Cardiac septum (tissue), 1 donor: Measurements from ENCODE around the gene RXFP1. TPM values are rescaled to one million over a fixed set of nuclear protein-coding genes. Genes with fewer than 3 reads are reported as not detected.
"Not testable (repeated sequence)": the region's sequence is repeated elsewhere in the genome, so short reads cannot be mapped to it uniquely, and the experiment has no call there.

Source experiments
- DNase-seq: peaks from one replicate; pipeline ENCODE4 v3.0.0-alpha.2; 2020; ENCODE audit warnings: low spot score
- intact Hi-C: fragments of 100-400 bp; cut with DNase I; formaldehyde crosslinking; loops from one replicate; pipeline ENCODE4 v1.14.0; 2022
- total RNA-seq: library from RNA; stranded (reverse); fragmentation: NEBNext Ultra II Directional; extraction: Animal tissue kit (Norgen Biotek cat#: 25700); gene quantifications from one replicate; pipeline ENCODE4 v1.2.1, GENCODE V29; 2021
- donor health status: DM: no; HTN: no; CAD: no.

The RXFP1 gene
- total RNA-seq, 1 donor from 2014 or later, result not detected

DNA sequence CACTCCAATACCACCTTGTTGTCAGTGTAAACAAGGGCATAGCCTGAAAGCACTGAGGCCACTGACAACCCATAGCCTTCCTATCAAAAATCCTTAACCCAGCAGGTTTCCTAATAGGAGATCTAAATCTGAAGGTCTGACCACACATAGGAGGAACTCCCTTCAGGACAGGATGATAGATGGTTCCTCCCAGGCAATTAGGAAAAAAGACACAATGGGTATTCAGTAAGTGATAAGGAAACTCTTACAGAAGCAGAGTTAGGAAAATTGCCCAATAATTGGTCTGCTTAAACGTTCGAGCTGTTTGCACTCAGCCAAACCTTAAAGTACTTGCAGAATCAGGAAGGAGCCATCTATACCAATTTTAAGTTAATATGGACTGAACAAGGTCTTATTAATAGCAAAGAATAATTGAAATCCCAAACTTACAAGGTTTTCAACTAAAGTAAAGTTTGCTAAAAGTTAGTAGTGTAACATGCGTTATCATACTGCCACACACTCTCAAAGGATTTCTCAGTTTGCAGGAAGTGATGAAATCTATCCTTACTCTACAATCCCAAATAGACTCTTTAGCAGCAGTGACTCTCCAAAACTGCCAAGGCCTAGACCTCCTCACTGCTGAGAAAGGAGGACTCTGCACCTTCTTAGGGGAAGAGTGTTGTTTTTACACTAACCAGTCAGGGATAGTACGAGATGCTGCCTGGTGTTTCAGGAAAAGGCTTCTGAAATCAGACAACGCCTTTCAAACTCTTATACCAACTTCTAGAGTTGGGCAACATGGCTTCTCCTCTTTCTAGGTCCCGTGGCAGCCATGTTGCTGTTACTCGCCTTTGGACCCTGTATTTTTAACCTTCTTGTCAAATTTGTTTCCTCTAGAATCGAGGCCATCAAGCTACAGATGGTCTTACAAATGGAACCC is 142.3 kb downstream of the RXFP1 start:
- DNase-seq, intact Hi-C loops: not testable (repeated sequence)

DNA sequence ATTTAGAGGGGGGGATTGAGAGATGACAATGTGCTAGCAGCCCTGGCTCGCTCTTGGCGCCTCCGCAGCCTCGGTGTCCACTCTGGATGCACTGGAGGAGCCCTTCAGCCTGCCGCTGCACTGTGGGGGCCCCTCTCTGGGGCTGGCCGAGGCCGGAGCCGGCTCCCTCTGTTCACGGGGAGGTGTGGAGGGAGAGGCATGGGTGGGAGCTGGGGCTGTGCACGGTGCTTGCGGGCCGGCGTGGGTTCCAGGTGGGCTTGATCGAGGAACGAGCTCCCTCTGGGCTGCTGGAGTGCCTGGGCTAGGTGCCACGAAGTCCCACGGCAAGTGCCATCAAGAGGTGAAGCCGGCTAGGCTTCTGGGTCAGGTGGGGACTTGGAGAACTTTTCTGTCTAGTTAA is 143.1 kb downstream of the RXFP1 start:
- intact Hi-C loops, result loop anchor here (5.0 kb wide), 1 partner anchor 38 kb away; no protein-coding TSS in a partner anchor
- DNase-seq, result no peak

DNA sequence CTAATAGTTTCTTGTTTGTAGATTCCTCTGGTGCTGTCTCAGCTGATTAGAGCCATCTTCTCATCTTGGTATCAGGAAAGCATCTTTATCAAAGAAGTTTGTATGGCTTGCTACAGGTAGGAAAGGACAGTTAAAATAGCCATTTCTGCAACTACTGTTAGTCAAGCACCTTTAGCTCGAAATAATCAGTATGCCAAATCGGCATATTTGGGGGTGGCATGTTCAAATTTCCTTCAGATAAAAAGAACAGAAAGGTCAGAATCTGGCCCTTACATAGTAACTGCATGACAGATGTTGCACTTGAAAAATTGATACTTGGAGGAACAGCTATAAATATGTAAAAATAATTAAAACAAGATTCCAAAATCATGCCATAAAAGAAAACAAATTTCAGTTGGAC is 145.2 kb downstream of the RXFP1 start:
- DNase-seq, result no peak
- intact Hi-C loops, result loop anchor here (5.0 kb wide), 1 partner anchor 40 kb away; no protein-coding TSS in a partner anchor

DNA sequence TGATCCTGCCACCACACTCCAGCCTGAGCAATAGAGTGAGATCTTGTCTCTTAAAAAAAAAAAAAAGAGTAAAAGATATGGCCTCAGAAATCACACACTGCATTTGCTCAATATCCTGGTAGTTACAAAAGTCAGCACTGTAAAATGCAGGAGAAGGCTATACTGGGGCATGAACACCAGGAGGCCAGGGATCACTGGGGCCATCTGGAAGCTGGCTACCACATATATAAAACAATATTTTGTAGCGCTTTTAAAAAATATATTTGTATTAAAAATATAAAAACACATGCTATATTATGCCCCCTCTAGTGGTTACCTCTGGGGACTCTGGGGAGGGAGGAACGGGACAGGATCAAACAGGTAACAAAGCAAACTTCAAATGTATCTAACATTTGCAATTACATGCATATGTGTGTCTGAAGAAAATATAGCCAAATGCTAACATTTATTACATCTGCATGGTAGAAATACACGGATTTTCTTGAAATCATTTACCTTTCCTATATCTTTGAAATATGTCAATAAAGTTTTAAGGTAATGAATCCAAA is 146.0 kb downstream of the RXFP1 start:
- intact Hi-C loops, result loop anchor here (5.0 kb wide), 1 partner anchor 40 kb away; no protein-coding TSS in a partner anchor
- no peak for DNase-seq

DNA sequence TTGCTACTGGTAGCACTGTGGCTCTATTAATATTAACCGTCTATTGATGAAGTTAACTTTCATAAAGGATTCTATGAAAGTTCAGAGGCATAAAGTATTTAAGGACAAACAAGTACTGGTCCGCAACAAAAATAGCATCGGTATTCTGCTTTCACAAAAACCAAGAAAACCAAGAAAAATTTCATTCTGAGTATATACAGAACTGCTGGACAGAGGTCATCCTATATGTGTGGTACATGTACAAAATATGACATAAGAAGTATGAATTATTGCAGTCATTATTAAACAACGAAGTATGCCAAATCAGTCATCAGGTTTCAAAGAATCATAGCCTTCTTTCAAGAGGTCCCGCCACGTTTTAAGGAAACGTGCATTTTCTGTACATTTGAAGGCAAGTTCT is 147.6 kb downstream of the RXFP1 start:
- DNase-seq, result no peak

DNA sequence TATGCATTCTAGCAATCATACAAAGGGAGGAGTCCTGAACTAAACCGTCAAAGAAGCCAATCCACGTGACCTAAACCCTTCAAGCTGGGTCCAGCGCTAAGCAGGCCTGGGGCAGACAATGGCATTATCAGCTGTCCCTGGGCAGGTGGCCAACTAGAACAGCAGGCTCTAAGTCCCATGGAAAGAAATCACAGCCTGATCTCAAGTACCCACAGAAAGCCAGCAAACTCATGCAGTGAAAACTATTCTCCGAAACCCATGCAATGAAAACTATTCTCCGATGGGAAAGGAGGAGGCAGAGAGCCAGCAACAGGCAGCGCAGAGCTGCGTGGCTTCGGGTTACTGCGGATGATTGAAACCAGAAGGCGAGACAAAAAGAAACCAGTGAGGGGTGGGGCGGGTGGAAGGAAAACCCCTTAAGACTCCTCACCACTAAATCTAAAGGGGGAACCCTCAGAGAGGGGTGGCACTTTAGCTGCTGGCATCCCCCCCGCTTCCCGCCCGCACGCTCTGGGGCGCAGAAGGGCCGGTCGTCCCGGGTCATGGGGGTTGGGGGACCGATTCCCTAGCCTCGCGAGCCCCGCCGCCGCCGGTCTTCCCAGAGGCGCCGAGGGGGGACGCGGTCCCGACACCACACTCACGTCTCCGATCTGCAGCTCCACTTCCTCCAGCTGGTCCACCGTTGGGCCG is 149.4 kb downstream of the RXFP1 start:
- intact Hi-C loops, result loop anchor here (5.0 kb wide), 2 partner anchors 51 to 181 kb away; partner anchors contain the start of gene PPID
- DNase-seq, result peak; percentile 83

More for the DNA sequence above, 147.6 kb downstream of the RXFP1 start:
- intact Hi-C loops, result loop anchor here (5.0 kb wide), 1 partner anchor 42 kb away; no protein-coding TSS in a partner anchor

DNA sequence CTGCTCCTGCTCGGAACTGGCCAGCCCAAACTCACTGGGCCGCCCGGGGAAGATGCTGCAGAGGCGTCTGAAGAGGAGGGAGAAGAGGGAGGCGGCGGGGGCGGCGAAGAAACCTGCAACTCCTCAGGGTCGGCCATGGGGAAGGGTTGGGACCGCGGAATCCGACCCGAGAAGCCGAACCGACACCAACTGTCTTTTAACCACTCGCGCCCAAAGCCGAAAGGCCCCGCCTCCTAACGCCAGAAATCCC is 149.9 kb downstream of the RXFP1 start, which contains the start of gene C4orf46:
TSS of gene C4orf46 (minus strand) at position 223 of the 250 bp plus-strand sequence. CDS start at position 137, 86 bp downstream.
- intact Hi-C loops, result loop anchor here (5.0 kb wide), 2 partner anchors 51 to 181 kb away; partner anchors contain the start of gene PPID
- DNase-seq, result no peak

DNA sequence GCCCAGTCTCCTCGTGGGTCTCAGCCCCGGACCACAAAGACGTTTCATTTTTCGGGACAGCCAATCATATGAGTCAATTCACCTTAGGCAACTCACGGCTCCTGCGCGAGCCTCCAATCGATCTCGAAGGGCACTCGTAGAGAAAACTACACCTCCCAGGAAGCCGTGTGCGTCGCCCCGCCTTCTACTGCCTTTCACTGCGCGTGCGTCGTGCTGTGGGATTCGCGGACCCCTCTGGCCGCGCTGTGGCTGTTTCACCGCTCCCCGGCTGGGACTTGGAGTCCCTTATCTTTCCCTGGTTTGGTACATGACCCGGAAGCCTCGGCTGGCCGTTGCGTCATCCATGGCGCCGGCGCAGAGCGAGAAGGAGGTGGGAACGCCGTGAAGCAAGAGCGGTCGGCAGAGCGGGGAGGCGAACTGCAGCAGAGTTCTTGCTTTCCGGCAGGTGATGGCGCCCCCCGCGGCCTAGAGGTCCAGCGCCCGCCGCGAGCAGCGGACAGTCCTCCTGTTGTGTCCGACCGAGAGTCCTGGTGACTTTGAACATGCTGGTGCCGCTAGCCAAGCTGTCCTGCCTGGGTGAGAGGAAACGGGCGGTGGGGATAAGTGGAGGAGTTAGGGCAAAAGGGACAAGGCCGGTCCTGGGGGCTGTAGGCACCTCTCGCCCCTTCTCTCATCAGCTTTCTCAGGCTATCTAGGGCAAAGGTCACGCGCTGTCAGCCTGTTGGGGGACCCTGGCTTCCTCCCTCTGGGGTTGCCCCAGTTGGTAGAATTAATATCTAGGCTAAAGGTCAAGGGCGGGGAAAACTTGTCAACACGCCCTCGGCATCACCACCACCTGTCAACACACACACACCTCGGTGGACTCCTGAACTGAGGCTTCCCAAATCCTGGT is 150.5 kb downstream of the RXFP1 start, which contains the start of gene ETFDH:
TSS of gene ETFDH (plus strand) at position 382 of the 892 bp plus-strand sequence. CDS start at position 543, 161 bp downstream.
- DNase-seq, result peak; percentile 99
- intact Hi-C loops, result loop anchor here (5.0 kb wide), 2 partner anchors 50 to 180 kb away; partner anchors contain the start of gene PPID

DNA sequence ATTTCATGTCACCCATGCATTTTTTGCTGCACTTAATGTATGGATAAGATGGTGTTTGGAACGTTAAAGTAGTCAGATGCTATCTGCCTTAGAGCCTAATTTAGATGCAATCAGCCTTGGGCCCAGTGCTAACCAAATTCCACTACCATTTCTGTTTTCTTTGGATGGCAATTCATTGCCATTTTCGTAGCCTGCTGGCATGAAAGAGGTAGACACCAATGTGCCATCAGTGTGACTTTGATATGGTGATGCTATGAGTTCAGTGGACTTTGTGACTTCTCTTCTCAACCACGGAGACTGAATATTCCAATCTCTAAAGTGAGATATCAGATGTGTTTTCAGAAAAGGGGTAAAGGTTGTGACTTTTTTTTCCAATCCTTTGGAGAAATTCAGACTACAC is 152.0 kb downstream of the RXFP1 start:
- intact Hi-C loops, result loop anchor here (5.0 kb wide), 2 partner anchors 49 to 179 kb away; partner anchors contain the start of gene PPID
- no peak for DNase-seq

DNA sequence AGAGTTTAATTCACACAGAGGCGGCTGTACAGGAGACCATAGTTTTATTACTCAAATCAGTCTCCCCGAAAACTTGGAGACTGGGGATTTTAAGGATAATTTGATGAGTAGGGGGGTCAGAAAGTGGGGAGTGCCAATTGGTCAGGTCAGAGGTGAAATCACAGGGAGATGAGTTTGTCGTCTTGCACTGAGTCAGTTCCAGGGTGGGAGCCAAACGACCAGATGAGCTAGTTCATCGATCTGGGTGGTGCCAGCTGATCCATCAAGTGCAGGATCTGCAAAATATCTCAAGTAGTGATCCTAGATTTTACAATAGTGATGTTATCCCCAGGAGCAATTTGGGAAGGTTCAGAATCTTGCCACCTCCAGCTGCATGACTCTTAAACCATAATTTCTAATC is 154.4 kb downstream of the RXFP1 start:
- intact Hi-C loops, result no loop called here

DNA sequence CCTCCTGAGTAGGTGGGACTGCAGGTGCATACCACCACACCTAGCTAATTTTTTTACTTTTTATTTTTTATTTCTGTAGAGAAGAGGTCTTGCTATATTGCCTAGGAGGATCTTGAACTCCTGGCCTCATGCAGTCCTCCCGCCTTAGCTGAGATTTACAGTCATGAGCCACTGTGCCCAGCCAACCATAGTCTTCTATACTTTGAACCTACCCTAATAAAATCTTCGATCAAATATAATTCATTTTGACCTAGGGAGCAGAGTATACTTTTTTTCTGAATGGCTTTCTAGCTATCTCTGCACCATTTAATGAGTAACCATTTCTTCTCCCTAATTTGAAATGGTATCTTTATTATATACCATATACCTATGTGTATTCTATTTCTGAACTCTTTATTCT is 157.1 kb downstream of the RXFP1 start:
- intact Hi-C loops, result no loop called here
- no peak for DNase-seq

More for the DNA sequence above, 154.4 kb downstream of the RXFP1 start:
- no peak for DNase-seq

DNA sequence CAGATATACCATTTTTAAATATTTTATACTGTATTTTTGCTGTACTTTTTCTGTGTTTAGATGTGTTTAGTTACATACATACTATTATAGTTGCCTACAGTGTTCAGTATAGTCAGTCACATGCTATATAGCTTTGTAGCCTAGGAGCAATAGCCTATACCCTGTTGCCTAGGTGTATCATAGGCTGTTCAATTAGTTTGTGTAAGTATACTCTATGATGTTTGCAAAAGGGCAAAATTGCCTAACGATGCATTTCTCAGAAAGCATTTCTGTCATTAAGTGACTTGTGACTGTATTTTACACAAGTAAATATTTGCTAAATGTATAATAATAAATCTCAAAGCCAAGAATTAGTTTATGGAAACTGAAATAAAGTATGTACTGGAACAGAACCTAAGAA is 159.9 kb downstream of the RXFP1 start:
- no peak for DNase-seq
- intact Hi-C loops, result no loop called here

DNA sequence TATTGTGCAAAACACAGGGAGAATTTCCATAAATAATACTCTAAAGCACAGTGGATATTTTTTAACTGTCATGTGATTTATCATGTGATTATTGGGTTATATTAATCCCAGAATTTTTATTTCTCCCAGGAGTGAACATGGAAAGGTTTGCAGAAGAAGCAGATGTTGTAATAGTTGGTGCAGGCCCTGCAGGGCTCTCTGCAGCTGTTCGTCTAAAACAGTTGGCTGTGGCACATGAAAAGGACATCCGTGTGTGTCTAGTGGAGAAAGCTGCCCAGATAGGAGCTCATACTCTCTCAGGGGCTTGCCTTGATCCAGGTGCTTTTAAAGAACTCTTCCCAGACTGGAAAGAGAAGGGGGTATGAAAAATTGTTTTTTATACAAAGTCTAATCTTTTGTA is 160.4 kb downstream of the RXFP1 start:
- no peak for DNase-seq
- intact Hi-C loops, result no loop called here

DNA sequence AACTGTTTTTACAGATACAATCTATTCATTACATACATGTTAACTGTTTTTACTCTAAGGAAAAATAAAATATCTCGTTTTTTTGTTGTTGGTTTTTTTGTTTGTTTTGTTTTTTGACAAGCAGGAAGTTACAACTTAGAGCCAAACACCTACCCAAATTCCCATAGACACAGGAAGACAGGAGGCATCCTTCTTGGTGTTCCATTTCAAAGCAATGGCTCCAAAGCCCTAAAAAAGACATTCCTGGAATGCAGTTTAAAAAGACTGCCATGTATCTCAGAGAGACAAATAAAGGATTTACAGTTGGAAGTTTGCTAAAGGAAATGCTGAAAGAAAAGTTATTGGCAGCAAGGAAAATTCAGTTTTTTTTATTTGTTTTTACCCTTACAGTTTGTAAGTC is 167.1 kb downstream of the RXFP1 start:
- DNase-seq, result no peak

More for the DNA sequence above, 167.1 kb downstream of the RXFP1 start:
- intact Hi-C loops, result no loop called here

Other genes starting within 250 kb of the RXFP1 start
- 3.0 TPM for gene C4orf46, start 150.0 kb downstream of the RXFP1 start, total RNA-seq
- gene ETFDH, start 150.4 kb downstream of the RXFP1 start, total RNA-seq, result 131 TPM
- 31.9 TPM for gene PPID, start 201.5 kb downstream of the RXFP1 start, total RNA-seq
- gene FNIP2, start 247.1 kb downstream of the RXFP1 start, total RNA-seq, result 38.5 TPM